ENCODE measurements around the gene SLC7A14.

DNA sequence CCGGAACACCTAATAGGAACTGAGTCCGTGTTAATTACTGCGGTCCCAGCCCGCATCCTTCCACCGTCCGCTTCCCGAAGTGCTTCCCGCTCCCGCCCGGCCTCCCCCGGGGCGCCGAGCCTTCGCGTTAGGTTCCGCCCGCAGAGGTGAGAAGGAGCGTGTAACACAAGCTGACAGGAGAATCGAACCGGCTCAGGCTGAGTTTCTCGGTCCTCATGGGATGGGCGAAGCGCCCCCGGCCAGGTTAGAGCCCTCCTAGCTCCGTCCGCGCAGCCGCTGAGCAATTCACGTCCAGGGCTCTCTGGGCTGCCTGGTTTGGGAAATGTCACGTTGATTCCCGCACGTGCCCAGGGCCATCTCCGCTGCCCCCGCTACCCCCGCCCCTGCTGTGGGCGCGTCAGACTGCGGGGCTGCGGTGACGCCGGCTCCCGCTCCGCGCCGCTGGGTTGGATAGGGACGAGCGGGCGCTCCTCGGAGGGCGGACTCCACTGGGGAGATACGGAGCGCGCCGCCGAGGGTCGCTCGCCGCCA, 166.3 kb downstream of the SLC7A14 start:
- TF ChIP-seq, protein P1, sequence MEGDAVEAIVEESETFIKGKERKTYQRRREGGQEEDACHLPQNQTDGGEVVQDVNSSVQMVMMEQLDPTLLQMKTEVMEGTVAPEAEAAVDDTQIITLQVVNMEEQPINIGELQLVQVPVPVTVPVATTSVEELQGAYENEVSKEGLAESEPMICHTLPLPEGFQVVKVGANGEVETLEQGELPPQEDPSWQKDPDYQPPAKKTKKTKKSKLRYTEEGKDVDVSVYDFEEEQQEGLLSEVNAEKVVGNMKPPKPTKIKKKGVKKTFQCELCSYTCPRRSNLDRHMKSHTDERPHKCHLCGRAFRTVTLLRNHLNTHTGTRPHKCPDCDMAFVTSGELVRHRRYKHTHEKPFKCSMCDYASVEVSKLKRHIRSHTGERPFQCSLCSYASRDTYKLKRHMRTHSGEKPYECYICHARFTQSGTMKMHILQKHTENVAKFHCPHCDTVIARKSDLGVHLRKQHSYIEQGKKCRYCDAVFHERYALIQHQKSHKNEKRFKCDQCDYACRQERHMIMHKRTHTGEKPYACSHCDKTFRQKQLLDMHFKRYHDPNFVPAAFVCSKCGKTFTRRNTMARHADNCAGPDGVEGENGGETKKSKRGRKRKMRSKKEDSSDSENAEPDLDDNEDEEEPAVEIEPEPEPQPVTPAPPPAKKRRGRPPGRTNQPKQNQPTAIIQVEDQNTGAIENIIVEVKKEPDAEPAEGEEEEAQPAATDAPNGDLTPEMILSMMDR (IDR thresholded peaks at IDR 0.05) = no peak
- no peak for TF ChIP-seq EZH2 (IDR thresholded peaks at IDR 0.05; ENCODE audit: borderline replicate concordance, insufficient read depth, low read depth, low read length, poor library complexity, severe bottlenecking)
